22Rv1 (cell line): ENCODE measurements around the gene BST1.

Source experiments
- CTCF ChIP-seq: fragments of 450-650 bp; IDR thresholded peaks from 2 replicates; pipeline ENCODE4 v1.5.1; 2017; ENCODE audit warnings: mild to moderate bottlenecking
- ZFX ChIP-seq: fragments of 450-650 bp; IDR thresholded peaks from 2 replicates; pipeline ENCODE4 v1.6.1; 2017; ENCODE audit warnings: antibody characterized with exemption, borderline replicate concordance

GRCh38 chr4:15716115-15716514 lies 13.2 kb downstream of the BST1 start:
- TF ChIP-seq CTCF = no peak
- no peak for TF ChIP-seq ZFX
